HUDEP-2 (cell line): ENCODE data around the gene IBA57.

ENCODE experiments used
- DNase-seq, 76 experiments: peaks; one replicate each; lab custom pipeline; 2025; ENCODE audit not compliant: unreplicated experiment in 76 of 76; lab: John Stamatoyannopoulos, UW

The IBA57 gene

GRCh38 chr1:228144193-228144992, 21.2 kb upstream of the IBA57 start:
- no peak for DNase-seq

- no peak for DNase-seq
Observed at GRCh38 chr1:228144993-228145343, 20.6 kb upstream of the IBA57 start.

GRCh38 chr1:228145463-228146416, 19.9 kb upstream of the IBA57 start:
- peak in 71 of 76 experiments; percentile 13 to 85 (median 60) for DNase-seq

- DNase-seq: no peak
Observed at GRCh38 chr1:228146417-228147150, 19.0 kb upstream of the IBA57 start.

- peak in 1 of 76 experiments; percentile 17 for DNase-seq
Observed at GRCh38 chr1:228147151-228147693, 18.4 kb upstream of the IBA57 start.

GRCh38 chr1:228147768-228148167, 17.8 kb upstream of the IBA57 start:
- DNase-seq: no peak

- no peak for DNase-seq
Observed at GRCh38 chr1:228148196-228148861, 17.3 kb upstream of the IBA57 start.

GRCh38 chr1:228148935-228149405, 16.6 kb upstream of the IBA57 start:
- no peak for DNase-seq

- DNase-seq: peak in 19 of 76 experiments; percentile 3 to 52 (median 22)
Observed at GRCh38 chr1:228149406-228150119, 16.0 kb upstream of the IBA57 start, which contains the start of gene GJC2. Gene GJC2 (plus strand): TSS chr1:228149930. CDS start chr1:228157759, 7,829 bp downstream.

- DNase-seq: no peak
Observed at GRCh38 chr1:228150120-228150460, 15.5 kb upstream of the IBA57 start.

GRCh38 chr1:228150461-228151179, 15.0 kb upstream of the IBA57 start:
- peak in 22 of 76 experiments; percentile 4 to 58 (median 30) for DNase-seq

- DNase-seq: peak in 1 of 76 experiments; percentile 10
Observed at GRCh38 chr1:228151180-228151925, 14.3 kb upstream of the IBA57 start.

- DNase-seq: no peak
Observed at GRCh38 chr1:228152097-228152917, 13.3 kb upstream of the IBA57 start.

GRCh38 chr1:228152918-228153258, 12.7 kb upstream of the IBA57 start:
- DNase-seq: no peak

- no peak for DNase-seq
Observed at GRCh38 chr1:228154021-228154669, 11.5 kb upstream of the IBA57 start.

- DNase-seq: peak in 3 of 76 experiments; percentile 11 to 17 (median 16)
Observed at GRCh38 chr1:228154670-228155571, 10.7 kb upstream of the IBA57 start.
